Transverse colon (tissue), 4 donors: ENCODE data around the gene DIP2B. TPM values are rescaled to one million over a fixed set of nuclear protein-coding genes. Genes with fewer than 3 reads are reported as not detected.
A peak's percentile ranks its signal among the peaks of the same experiment; 100 is the strongest.

Experiments
- DNase-seq: peaks from one replicate; pipeline ENCODE4 v3.0.0-alpha.2; 2019
- H3K27ac ChIP-seq, 4 donors: fragments of 200-600 bp; sonication (generic); 2 replicates each; pipeline ENCODE4 v1.5.1; 2016 to 2018; ENCODE audit warnings: inconsistent platforms in 4 of 4
- H3K27me3 ChIP-seq: fragments of 200-600 bp; sonication (generic); 2 replicates; pipeline ENCODE4 v1.5.1; 2017; ENCODE audit warnings: inconsistent platforms
- H3K36me3 ChIP-seq, 4 donors: fragments of 200-600 bp; sonication (generic); 2 replicates each; pipeline ENCODE4 v1.5.1; 2017 to 2019; ENCODE audit warnings: inconsistent platforms in 4 of 4
- H3K4me1 ChIP-seq, 4 donors: fragments of 200-600 bp; sonication (generic); 2 replicates each; pipeline ENCODE4 v1.5.1; 2017 to 2020; ENCODE audit warnings: inconsistent platforms in 4 of 4
- H3K4me3 ChIP-seq, 4 donors: fragments of 200-600 bp; sonication (generic); 1 replicate in 1 of 4; 2 replicates in 3 of 4; pipeline versions ENCODE4 v1.5.1 to v1.6.1; 2017 to 2019; ENCODE audit warnings: inconsistent platforms in 4 of 4
- H3K9me3 ChIP-seq, 2 donors: fragments of 200-600 bp; sonication (generic); 2 replicates each; pipeline ENCODE4 v1.5.1; 2017 to 2019; ENCODE audit warnings: inconsistent platforms in 2 of 2
- CTCF ChIP-seq, 5 experiments: fragments of 200-600 bp in 3 of 5; fragments of 450-650 bp in 2 of 5; sonication (generic) in 3 of 5; IDR thresholded peaks; 1 replicate in 2 of 5; 2 replicates in 3 of 5; pipeline ENCODE4 v1.5.1; 2016 to 2017; ENCODE audit warnings: antibody characterized with exemption in 5 of 5, inconsistent platforms in 3 of 5, mild to moderate bottlenecking in 2 of 5, moderate library complexity in 1 of 5
- EP300 ChIP-seq: sonication (generic); formaldehyde crosslinking; IDR thresholded peaks from one replicate; pipeline ENCODE4 v1.6.1; 2017; ENCODE audit warnings: antibody characterized with exemption, low read depth
- POLR2A ChIP-seq: fragments of 450-650 bp; IDR thresholded peaks from one replicate; pipeline ENCODE4 v1.6.1; 2016; ENCODE audit warnings: antibody characterized with exemption, mild to moderate bottlenecking, moderate library complexity
- POLR2AphosphoS5 ChIP-seq, 3 donors: sonication (generic); formaldehyde crosslinking; IDR thresholded peaks; one replicate each; pipeline ENCODE4 v1.6.1; 2016; ENCODE audit warnings: antibody characterized with exemption in 3 of 3
- WGBS, 2 donors: methylation state at CpG; one replicate each; pipeline ENCODE4 v1.1.5; 2018; ENCODE audit warnings: low coverage in 1 of 2; 5-methylcytosine and 5-hydroxymethylcytosine counted together
- in situ Hi-C, 4 donors: fragments of 200-750 bp; cut with MboI; loops; one replicate each; pipeline versions ENCODE4 v1.15.0 to v1.15.1; 2017; ENCODE audit warnings: low sequenced_read_pairs in 3 of 4, low pct_ligation_motif_present in 1 of 4, low pct_unique_long_range_greater_than_20kb in 1 of 4
- intact Hi-C: fragments of 100-400 bp; cut with DNase I; formaldehyde crosslinking; loops from one replicate; pipeline ENCODE4 v1.15.1; 2023; ENCODE audit warnings: low total_unique reads
- total RNA-seq, 4 donors: library from RNA; depleted of rRNA; stranded (reverse); fragments of >200 nt; gene quantifications; one replicate each; pipeline ENCODE4 v1.1.0, GENCODE V29; 2016

Gene DIP2B
- total RNA-seq, 4 donors from 2014 or later: 40.0 to 129 (median 57.9) TPM

GRCh38 chr12:50621399-50622300, 116.9 kb downstream of the DIP2B start:
- 21 to 54% methylated on average over 4 to 8 of the region's 8 CpGs for WGBS, 2 donors
- no peaks in the 10 kb centered on the region for H3K27me3 ChIP-seq
- H3K4me1 ChIP-seq: peaks cover 27 to 85% (median 56%) of the 10 kb centered on the region in 4 donors
- H3K27ac ChIP-seq: peak overlapping the region; percentile 6 to 69 (median 58)
- intact Hi-C loops: no loop called here
- in situ Hi-C loops: no loop called here
- peak; percentile 40 for DNase-seq
- H3K9me3 ChIP-seq: no peaks in the 10 kb centered on the region
- TF ChIP-seq POLR2AphosphoS5 (IDR thresholded peaks at IDR 0.05): no peak
- no peaks in the 10 kb centered on the region for H3K36me3 ChIP-seq
- H3K4me3 ChIP-seq: no peak overlapping the region

GRCh38 chr12:50625029-50625925, 120.5 kb downstream of the DIP2B start:
- peak overlapping the region; percentile 40 to 67 (median 55) for H3K27ac ChIP-seq
- H3K9me3 ChIP-seq: no peaks in the 10 kb centered on the region
- no peak for TF ChIP-seq CTCF (IDR thresholded peaks at IDR 0.05)
- TF ChIP-seq POLR2AphosphoS5 (IDR thresholded peaks at IDR 0.05): peak in 1 of 3 donors; percentile 16
- in situ Hi-C loops (no loop called here), intact Hi-C loops (no loop called here)
- no peaks in the 10 kb centered on the region for H3K36me3 ChIP-seq
- H3K27me3 ChIP-seq: no peaks in the 10 kb centered on the region
- whole genome bisulfite sequencing, 2 donors: 24 to 43% methylated on average over 4 of the region's 4 CpGs
- peak overlapping the region in 1 of 4 donors; percentile 12 for H3K4me3 ChIP-seq
- no peak for DNase-seq
- H3K4me1 ChIP-seq: peaks cover 20 to 66% (median 42%) of the 10 kb centered on the region in 4 donors

- intact Hi-C loops: no loop called here
- 49 to 66% methylated on average over 5 of the region's 5 CpGs for WGBS, 2 donors
- H3K4me1 ChIP-seq: peaks cover 12 to 58% (median 34%) of the 10 kb centered on the region in 4 donors
Measured at GRCh38 chr12:50626026-50626425, 121.2 kb downstream of the DIP2B start.

GRCh38 chr12:50627491-50627890, 122.7 kb downstream of the DIP2B start:
- intact Hi-C loops: no loop called here
- in situ Hi-C loops: no loop called here
- H3K4me3 ChIP-seq: no peak overlapping the region
- no peak for DNase-seq
- 60 to 85% methylated on average over 1 to 2 of the region's 2 CpGs for WGBS, 2 donors
- no peaks in the 10 kb centered on the region for H3K27me3 ChIP-seq
- no peak for TF ChIP-seq CTCF (IDR thresholded peaks at IDR 0.05)
- no peak for TF ChIP-seq POLR2A
- no peak for TF ChIP-seq EP300
- no peak for TF ChIP-seq POLR2AphosphoS5 (IDR thresholded peaks at IDR 0.05)
- H3K4me1 ChIP-seq: peaks cover under 1 to 44% (median 21%) of the 10 kb centered on the region in 4 donors
- peaks cover 0 to 4% (median 0%) of the 10 kb centered on the region in 4 donors for H3K36me3 ChIP-seq
- no peaks in the 10 kb centered on the region for H3K9me3 ChIP-seq
- H3K27ac ChIP-seq: no peak overlapping the region

More at GRCh38 chr12:50626026-50626425, 121.2 kb downstream of the DIP2B start:
- Histone ChIP-seq H3K36me3 (no peaks in the 10 kb centered on the region), H3K4me3 (peak overlapping the region in 1 of 4 donors; percentile 12), H3K9me3 (no peaks in the 10 kb centered on the region), H3K27me3 (no peaks in the 10 kb centered on the region), H3K27ac (peak overlapping the region; percentile 40 to 67 (median 55))
- no peak for DNase-seq
- TF ChIP-seq CTCF (IDR thresholded peaks at IDR 0.05) (no peak), POLR2AphosphoS5 (IDR thresholded peaks at IDR 0.05) (no peak), POLR2A (no peak), EP300 (no peak)
- in situ Hi-C loops: no loop called here
